HUES48 (cell line): Measurements from ENCODE around the gene CGREF1.

Experiments used
- H3K27ac ChIP-seq: one replicate; pipeline ENCODE4 v1.7.0; 2013; ENCODE audit warnings: low read depth, low read length, inconsistent platforms
- H3K27me3 ChIP-seq: 2 replicates; pipeline ENCODE4 v1.6.1; 2013; ENCODE audit warnings: mild to moderate bottlenecking, low read length; ENCODE audit not compliant: control insufficient read depth, insufficient read depth
- H3K36me3 ChIP-seq: 2 replicates; pipeline ENCODE4 v1.6.1; 2013; ENCODE audit warnings: low read length; ENCODE audit not compliant: control insufficient read depth, insufficient read depth
- H3K4me1 ChIP-seq: 2 replicates; pipeline ENCODE4 v1.6.1; 2013; ENCODE audit warnings: mild to moderate bottlenecking, low read length; ENCODE audit not compliant: control insufficient read depth, insufficient read depth
- H3K4me3 ChIP-seq: 2 replicates; pipeline ENCODE4 v1.5.1; 2013; ENCODE audit warnings: mild to moderate bottlenecking, low read depth, low read length
- H3K9ac ChIP-seq: 2 replicates; pipeline ENCODE4 v1.6.1; 2013; ENCODE audit warnings: mild to moderate bottlenecking, low read depth, low read length, moderate library complexity
- H3K9me3 ChIP-seq: 2 replicates; pipeline ENCODE4 v1.6.1; 2013; ENCODE audit warnings: low read length; ENCODE audit not compliant: control insufficient read depth, insufficient read depth

CGREF1 gene

GRCh38 chr2:27109083-27109482 is 9.8 kb downstream of the CGREF1 start:
- Histone ChIP-seq H3K9ac (no peak overlapping the region), H3K4me3 (no peak overlapping the region), H3K9me3 (no peaks in the 10 kb centered on the region), H3K27ac (no peak overlapping the region), H3K36me3 (no peaks in the 10 kb centered on the region), H3K27me3 (no peaks in the 10 kb centered on the region), H3K4me1 (no peaks in the 10 kb centered on the region)

- Histone ChIP-seq H3K4me3 (no peak overlapping the region), H3K27ac (no peak overlapping the region), H3K4me1 (no peaks in the 10 kb centered on the region), H3K36me3 (no peaks in the 10 kb centered on the region), H3K9ac (no peak overlapping the region), H3K9me3 (no peaks in the 10 kb centered on the region), H3K27me3 (no peaks in the 10 kb centered on the region)
Observed at GRCh38 chr2:27108221-27108620, 10.7 kb downstream of the CGREF1 start.

DNA sequence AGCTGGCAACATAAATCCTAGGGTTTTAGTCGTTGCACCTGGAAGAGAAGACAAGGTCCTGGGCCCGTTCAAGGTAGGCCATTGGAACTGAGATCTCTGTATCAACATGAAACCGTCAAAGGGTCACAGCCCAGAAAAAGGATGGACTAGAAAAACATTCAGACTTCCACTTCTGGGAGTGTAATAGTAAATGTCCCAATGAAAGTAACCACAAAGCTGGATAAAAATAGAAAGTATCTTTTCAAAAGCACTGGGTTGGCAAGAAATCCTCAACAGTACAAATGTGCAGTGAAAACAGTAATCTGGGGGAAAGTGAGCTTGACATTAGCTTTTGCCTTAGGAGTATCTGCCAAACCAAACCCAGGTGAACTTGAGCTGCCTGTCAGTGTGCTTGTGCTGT is 12.9 kb downstream of the CGREF1 start:
- Histone ChIP-seq H3K4me1 (no peaks in the 10 kb centered on the region), H3K27ac (no peak overlapping the region), H3K36me3 (no peaks in the 10 kb centered on the region), H3K27me3 (no peaks in the 10 kb centered on the region), H3K9me3 (no peaks in the 10 kb centered on the region), H3K9ac (no peak overlapping the region), H3K4me3 (no peak overlapping the region)

DNA sequence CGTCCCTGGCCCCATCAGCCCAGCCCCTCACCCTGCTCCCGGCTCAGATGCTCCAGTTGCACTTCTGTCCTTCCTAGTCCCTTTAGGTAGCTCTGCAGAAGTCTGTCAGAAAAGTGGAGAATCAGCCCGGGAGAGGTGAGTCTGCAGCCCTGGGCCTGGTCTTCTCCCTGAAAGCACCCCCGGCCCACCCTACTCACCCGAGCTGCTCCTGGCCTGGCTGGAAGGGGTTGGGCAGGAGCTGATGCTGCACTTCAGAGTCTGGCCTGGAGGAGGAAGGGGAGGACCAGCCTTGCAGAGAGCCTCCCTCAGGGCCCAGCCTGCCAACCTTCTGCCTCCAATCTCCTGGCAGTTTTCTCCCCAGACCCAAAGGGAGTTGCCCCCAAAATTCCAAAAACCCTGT is 16.6 kb downstream of the CGREF1 start:
- Histone ChIP-seq H3K9me3 (no peaks in the 10 kb centered on the region), H3K9ac (no peak overlapping the region), H3K27ac (no peak overlapping the region), H3K27me3 (no peaks in the 10 kb centered on the region), H3K4me3 (no peak overlapping the region), H3K4me1 (no peaks in the 10 kb centered on the region), H3K36me3 (no peaks in the 10 kb centered on the region)

DNA sequence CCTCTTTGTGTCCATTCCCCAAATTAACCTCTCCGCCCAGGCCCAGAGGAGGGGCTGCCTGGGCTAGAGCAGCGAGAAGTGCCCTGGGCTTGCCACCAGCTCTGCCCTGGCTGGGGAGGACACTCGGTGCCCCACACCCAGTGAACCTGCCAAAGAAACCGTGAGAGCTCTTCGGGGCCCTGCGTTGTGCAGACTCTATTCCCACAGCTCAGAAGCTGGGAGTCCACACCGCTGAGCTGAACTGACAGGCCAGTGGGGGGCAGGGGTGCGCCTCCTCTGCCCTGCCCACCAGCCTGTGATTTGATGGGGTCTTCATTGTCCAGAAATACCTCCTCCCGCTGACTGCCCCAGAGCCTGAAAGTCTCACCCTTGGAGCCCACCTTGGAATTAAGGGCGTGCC is 18.9 kb downstream of the CGREF1 start:
- Histone ChIP-seq H3K4me3 (no peak overlapping the region), H3K9ac (no peak overlapping the region), H3K36me3 (no peaks in the 10 kb centered on the region), H3K27me3 (no peaks in the 10 kb centered on the region), H3K9me3 (no peaks in the 10 kb centered on the region), H3K4me1 (peaks cover 8% of the 10 kb centered on the region; the same call in 1 of the 2 replicates), H3K27ac (no peak overlapping the region)

DNA sequence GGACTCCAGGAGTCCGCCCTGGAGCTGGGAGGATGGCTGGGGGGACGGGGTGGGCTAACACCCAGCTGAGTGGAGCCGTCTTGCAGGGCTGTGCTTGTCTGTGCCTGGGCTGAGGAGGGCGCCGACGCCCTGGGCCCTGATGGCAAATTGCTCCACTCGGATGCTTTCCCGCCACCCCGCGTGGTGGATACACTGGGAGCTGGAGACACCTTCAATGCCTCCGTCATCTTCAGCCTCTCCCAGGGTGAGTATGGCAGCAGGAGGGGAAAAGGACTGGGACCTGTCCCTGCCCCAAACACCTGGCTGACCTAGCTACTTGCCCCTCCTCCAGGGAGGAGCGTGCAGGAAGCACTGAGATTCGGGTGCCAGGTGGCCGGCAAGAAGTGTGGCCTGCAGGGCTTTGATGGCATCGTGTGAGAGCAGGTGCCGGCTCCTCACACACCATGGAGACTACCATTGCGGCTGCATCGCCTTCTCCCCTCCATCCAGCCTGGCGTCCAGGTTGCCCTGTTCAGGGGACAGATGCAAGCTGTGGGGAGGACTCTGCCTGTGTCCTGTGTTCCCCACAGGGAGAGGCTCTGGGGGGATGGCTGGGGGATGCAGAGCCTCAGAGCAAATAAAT is 19.5 kb downstream of the CGREF1 start:
- Histone ChIP-seq H3K4me1 (peaks cover 8% of the 10 kb centered on the region; the same call in 1 of the 2 replicates), H3K36me3 (no peaks in the 10 kb centered on the region), H3K27ac (no peak overlapping the region), H3K4me3 (no peak overlapping the region), H3K9ac (no peak overlapping the region), H3K9me3 (no peaks in the 10 kb centered on the region), H3K27me3 (no peaks in the 10 kb centered on the region)

DNA sequence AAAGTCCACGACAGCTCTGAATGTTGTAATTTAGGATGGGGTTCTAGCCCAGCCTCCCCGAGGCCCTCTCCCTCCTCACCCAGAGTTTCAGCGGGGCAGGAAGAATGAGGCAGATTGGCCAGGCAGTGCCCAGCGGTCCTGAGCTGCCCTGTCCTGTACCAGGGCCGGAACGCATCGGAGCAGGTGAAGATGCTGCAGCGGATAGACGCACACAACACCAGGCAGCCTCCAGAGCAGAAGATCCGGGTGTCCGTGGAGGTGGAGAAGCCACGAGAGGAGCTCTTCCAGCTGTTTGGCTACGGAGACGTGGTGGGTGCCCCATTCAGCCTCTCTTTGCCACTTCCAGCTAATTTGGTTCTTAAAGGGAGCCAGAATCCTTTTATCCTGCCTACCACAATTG is 21.6 kb downstream of the CGREF1 start:
- Histone ChIP-seq H3K9ac (no peak overlapping the region), H3K4me1 (peaks cover 8% of the 10 kb centered on the region; the same call in 1 of the 2 replicates), H3K9me3 (no peaks in the 10 kb centered on the region), H3K27ac (no peak overlapping the region), H3K4me3 (no peak overlapping the region), H3K36me3 (no peaks in the 10 kb centered on the region), H3K27me3 (no peaks in the 10 kb centered on the region)

DNA sequence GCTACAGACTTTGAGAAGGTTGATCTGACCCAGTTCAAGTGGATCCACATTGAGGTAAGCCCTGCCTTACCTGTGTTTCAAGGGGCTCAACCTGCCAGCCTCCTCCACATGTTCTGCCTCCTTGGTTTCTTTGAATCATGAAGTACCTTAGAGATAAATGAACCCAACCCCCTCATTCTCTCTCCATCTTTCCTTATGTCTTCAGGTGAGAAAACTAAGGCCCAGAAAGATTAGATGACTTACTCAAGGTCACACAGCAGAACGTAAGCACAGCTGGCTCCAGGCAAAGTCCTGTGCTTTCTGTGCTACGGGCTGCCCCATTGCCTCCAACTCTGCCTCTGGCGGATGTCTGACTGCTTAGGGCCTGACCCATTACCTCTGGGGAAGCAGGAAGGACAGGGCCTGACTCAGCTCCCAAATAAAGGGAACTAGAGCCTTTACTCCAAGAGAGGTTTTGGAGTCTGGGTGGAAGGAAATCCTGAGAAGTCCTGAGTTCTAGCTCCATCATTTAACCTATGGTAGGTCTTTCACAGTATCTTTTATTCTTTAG is 22.1 kb downstream of the CGREF1 start:
- no peak overlapping the region for H3K27ac ChIP-seq

DNA sequence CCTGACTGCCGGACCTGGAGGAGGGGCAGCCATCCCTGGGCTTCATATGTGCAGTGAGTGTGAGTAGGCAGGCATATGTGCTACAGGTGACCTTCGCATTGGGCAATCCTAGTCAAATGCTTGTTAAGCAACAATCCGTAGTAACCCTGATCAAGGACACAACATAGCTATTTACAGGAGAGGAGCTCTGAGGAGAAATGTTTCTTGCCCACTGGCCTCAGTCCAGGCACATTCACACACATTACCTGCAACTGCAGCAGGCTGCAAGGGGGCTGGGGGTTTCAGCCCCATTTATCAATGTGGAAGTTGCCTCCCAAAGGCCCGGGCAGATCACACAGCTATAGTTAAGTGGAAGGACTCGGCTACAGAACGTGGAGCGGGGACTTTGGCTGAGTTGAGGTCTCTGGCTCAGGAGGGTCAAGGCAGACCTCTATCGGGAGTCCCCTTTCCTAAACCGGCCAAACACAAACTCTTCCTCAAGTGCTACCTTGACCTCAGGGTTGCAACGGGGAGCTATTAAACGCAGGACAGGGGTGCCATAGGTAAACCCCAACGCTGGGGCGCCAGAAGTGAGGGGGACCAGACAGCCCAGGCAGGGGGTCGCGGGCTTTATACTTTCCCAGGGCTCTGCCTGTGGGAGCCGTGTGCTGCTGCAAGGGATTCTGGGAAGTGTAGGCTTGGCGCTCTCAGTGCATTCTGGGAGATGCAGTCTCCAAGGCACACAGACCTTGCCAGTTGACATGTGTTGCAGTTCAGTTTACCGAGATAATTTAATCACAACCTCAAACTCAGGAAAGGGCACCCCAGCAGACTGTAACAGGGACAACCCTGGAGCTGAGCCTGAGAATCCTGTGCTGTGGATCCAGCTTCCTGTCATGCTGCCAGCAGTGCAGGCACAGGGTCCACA is 22.9 kb downstream of the CGREF1 start:
- Histone ChIP-seq H3K9ac (no peak overlapping the region), H3K9me3 (no peaks in the 10 kb centered on the region), H3K27ac (no peak overlapping the region), H3K36me3 (no peaks in the 10 kb centered on the region), H3K27me3 (no peaks in the 10 kb centered on the region), H3K4me3 (peak overlapping the region; percentile 46; the same call in 1 of the 2 replicates), H3K4me1 (peaks cover 8% of the 10 kb centered on the region; the same call in 1 of the 2 replicates)

More for the DNA sequence above, 22.1 kb downstream of the CGREF1 start:
- no peaks in the 10 kb centered on the region for H3K27me3 ChIP-seq
- H3K4me1 ChIP-seq = peaks cover 8% of the 10 kb centered on the region; the same call in 1 of the 2 replicates
- no peaks in the 10 kb centered on the region for H3K36me3 ChIP-seq
- H3K9me3 ChIP-seq = no peaks in the 10 kb centered on the region
- H3K4me3 ChIP-seq = no peak overlapping the region
- no peak overlapping the region for H3K9ac ChIP-seq

GRCh38 chr2:27095427-27095744 is 23.5 kb downstream of the CGREF1 start:
- H3K27ac ChIP-seq = no peak overlapping the region

More at GRCh38 chr2:27095427-27095744, 23.5 kb downstream of the CGREF1 start:
- H3K27me3 ChIP-seq = no peaks in the 10 kb centered on the region
- peaks cover 8% of the 10 kb centered on the region; the same call in 1 of the 2 replicates for H3K4me1 ChIP-seq
- H3K9me3 ChIP-seq = no peaks in the 10 kb centered on the region
- no peaks in the 10 kb centered on the region for H3K36me3 ChIP-seq
- no peak overlapping the region for H3K4me3 ChIP-seq
- no peak overlapping the region for H3K9ac ChIP-seq
